CD4-positive, alpha-beta T cell treated with Interleukin-12 subunit alpha and Interleukin-12 subunit beta, for 1 hour (primary cell): ENCODE measurements around the gene NECAB2.

Source experiments
- DNase-seq: peaks from one replicate; pipeline ENCODE4 v3.0.0-alpha.2; 2020

Gene NECAB2

GRCh38 chr16:83994703-83995102 is 26.7 kb downstream of the NECAB2 start:
- DNase-seq = no peak

DNA sequence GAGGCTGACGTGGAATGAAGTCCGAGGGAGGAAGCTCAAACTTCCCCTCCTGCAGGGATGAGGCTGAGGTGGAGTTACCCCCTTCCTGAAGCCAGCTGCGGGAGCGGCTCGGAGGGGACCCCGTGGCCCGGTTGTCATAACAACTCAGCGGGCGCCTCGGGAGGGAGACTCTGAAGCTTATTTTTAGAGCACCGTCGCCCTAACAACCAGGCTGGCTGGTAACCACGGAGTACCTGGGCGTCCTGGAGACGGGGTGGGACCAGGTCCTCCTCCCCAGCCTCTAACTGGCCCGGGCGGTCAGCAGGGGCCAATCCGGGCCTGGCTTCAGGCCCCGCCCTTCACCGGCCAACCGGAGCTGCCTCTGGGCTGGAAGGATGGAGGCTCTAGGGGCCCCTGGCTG is 27.7 kb downstream of the NECAB2 start:
- DNase-seq = no peak

GRCh38 chr16:83996481-83997252 is 28.6 kb downstream of the NECAB2 start:
- DNase-seq = no peak

DNA sequence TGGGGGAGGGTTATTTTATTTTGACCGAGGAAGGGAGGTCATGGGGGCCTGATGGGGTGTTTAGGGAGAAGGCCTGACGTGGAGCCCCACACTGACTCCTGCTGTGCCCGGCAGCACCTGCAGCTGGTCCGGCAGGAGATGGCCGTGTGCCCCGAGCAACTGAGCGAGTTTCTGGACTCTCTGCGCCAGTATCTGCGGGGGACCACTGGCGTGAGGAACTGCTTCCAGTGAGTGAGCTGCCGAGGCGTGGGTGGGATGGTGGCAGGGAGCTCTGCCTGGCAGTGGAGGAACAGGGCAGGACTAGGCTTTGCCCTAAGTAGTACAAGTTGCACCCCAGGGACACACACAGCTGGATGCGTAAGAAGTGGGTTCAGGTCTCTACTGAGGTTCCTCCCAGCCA is 30.0 kb downstream of the NECAB2 start:
- no peak for DNase-seq

DNA sequence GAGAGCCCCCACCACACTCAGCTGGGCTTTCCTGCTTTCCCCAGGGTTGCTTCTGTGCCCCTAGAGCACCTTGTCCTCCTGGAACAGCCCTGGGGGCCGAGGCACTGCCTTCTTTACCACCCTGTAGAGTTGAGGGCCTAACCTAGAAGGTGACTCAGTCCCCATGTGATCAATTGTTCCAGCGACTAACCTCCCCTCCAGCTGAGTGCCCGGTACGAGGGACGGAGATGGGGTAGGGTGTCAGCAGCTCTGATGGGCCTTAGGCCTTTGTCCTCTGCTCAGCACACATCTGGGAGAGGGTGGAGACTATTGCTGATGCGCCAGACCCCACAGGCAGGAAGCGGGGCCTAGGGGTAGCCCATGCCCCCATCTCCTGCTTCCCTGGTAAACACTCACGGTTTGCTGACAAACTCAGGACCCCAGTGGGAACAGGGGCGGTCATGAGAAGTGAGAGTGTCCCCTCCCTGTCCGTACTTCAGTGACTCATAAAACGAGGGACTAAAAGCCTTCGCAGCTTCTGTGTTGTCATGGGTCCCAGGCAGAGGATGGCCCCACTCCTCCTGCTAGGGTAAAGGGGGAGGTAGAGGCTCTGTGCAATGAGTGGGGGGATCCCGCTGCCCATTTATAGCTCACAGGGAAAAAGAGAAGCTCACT is 33.1 kb downstream of the NECAB2 start:
- no peak for DNase-seq

DNA sequence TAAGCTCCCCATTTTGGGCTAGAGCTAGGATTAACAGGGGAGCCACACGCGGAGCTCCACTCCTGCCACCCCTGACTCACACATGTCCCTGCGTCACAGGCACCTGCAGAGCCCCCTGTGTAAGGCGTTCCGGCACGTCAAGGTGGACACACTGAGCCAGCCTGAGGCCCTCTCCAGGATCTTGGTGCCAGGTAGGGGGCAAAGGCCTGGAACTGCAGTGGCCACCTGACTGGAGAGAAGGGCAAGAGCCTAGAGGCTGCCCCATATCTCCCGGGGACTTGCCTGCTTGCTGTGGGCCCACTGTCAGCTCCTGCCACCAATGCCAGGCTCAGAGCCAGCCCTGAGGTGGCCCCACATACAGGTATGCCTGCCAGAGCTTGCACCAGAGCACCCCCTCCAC is 33.7 kb downstream of the NECAB2 start:
- no peak for DNase-seq

DNA sequence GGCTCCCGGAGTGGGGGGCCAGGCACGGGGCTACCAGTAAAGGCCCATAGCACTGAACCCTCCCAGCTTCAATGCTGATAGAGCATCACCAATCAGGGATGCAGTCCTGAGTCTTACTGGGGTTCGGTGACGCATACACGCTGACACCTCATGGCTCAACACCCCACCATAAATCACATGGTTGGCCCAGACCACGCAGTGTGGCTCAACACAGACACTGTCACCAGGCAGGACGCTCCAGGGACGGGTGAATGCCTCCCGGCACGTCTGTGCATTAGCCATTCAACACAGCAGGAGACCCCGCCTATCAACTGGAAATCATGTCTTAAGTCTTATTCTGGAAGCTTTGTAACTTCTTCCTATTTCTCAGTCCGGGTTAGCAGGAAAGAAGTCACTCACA is 35.0 kb downstream of the NECAB2 start:
- DNase-seq = no peak

DNA sequence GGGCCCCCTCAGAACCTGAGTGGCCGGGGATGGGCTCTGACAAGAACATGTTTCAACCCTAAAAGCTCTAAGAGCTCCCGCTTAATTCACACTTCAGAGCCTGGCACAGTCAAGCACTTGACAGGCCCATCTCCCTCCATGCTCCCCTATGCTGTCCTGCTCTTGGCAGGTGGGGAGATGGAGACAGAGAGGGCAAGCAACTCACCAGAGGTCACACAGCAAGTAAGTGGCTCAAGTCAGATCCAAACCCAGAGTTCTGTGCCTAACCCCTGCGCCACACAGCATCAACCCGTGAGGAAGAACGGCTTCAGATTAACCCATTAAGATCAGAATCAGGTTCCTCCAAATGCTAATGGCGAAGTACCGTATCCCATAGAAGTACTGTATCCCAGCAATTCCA is 36.4 kb downstream of the NECAB2 start:
- DNase-seq = no peak

- DNase-seq = no peak
Measured at GRCh38 chr16:84005391-84005790, 37.3 kb downstream of the NECAB2 start.

GRCh38 chr16:84007520-84007919 is 39.5 kb downstream of the NECAB2 start:
- no peak for DNase-seq

GRCh38 chr16:84007965-84008364 is 39.9 kb downstream of the NECAB2 start:
- DNase-seq = no peak

GRCh38 chr16:84009282-84009681 is 41.2 kb downstream of the NECAB2 start:
- DNase-seq = no peak

DNA sequence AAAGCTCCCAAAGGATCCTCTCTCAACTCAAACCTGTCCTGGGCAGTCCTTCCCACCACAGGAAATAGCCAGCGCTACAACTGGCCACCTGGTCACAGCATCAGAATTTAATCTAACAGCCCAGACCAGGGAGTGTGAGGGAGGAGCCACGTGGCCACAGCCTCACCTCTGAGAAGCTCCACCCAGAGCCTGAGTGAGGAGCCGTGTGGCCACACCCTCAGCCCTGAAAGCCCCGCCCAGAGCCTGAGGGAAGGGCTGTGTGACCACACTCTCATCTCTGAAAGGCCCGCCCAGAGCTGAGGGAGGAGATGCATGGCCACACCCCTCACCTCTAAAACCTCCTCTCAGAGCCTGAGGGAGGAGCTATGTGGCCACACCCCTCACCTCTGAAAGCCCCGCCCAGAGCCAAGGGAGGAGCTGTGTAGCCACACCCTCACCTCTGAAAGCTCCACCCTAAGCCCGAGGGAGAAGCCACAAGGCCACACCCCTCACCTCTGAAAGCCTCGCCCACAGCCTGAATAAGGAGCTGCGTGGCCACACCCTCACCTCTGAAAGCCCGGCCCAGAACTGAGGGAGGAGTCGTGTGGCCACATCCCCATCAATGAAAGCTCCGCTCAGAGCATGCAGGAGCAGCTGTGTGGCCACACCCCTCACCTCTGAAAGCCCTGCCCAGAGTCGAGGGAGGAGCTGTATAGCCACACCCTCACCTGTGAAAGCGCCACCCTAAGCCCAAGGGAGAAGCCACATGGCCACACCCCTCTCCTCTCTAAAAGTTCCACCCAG is 45.9 kb downstream of the NECAB2 start:
- DNase-seq = peak; percentile 34

DNA sequence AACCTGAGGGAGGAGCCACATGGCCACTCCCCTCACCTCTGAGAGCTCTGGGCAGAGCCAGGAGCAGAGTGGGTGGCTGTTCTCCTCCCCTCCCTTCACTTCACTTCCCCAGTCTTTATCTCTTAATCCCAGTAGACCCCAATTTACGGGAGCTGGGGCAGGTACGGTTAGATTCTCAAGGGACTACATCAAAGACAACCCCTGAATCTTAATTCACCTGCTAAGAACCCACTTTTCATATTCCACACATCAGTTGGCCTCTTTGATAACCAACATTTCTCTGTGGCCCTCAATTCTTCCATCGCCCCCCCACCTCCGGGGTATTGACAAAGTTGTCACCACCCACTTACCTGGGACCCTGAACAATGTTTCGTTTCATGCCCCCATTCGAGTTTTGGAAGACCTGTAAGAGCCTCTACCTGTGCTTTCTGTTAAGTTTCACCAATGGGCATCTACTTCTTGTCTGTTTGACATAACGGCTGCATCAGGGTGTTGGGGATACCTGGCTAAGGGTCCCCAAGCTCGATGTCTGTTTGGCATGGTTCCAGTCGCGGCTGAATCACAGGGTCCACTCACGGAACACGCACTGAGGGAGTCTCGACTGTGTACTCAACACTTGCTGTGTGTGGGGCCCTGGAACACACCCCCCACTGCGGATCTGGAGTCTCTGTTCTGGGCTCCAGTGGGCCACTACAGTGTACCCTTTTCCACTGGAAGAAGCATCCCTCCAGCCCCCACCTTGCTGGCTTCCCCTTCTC is 46.7 kb downstream of the NECAB2 start:
- no peak for DNase-seq

DNA sequence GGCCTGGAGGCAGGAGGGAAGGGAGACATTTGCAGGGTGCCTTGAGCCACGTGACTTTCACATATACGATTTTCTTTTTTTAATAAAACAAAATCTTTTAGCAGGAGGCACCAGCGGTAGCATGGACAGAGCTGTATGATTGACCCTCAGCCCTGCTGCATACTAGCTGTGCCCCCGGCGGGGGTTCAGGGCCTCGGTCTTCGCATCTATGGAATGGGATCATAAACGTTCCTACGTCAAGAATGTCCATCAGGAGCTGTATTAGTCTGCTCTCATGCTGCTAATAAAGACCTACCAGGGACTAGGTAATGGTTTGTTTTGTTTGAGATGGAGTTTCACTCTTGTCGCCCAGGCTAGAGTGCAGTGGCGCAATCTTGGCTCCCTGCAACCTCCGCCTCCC is 47.4 kb downstream of the NECAB2 start:
- no peak for DNase-seq

DNA sequence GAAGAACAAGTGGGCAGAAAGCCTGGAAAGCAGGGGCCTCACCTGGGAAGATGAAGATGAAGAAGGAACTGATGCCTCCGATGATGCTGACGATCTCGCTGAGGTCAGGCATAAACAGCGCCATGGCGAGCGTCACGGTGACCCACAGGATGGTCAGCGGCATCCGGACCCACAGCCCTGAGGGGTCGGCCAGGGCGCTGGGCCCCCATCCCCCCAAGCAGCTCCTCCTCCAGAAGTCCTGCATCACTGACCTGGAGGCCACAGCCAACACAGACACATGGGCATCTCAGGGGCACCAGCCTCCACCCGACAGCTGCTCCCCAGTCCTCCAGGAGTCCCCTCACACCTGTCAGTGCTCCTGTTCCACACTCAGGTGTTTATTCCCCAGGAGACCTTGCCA is 48.4 kb downstream of the NECAB2 start:
- no peak for DNase-seq

DNA sequence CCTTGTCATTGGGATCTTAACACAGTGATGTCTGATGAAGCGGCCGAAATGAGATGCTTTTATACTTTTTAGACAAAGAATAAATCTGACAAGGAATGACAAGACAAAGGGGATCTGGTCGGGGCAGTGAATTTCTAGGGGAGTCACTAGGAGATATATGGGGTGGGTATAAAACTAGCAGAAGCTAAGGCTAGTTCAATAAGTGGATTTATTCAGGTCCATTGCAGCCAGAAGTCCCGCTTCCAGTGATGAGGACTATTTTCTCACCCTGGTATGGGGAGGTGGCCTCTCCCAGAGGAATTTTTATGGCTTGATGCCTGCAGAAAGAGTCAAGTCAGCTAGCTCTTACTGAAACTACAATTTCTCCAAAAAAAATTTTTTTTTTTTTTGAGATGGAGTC is 50.7 kb downstream of the NECAB2 start:
- DNase-seq = no peak

GRCh38 chr16:84020353-84020752 is 52.3 kb downstream of the NECAB2 start:
- DNase-seq = no peak

DNA sequence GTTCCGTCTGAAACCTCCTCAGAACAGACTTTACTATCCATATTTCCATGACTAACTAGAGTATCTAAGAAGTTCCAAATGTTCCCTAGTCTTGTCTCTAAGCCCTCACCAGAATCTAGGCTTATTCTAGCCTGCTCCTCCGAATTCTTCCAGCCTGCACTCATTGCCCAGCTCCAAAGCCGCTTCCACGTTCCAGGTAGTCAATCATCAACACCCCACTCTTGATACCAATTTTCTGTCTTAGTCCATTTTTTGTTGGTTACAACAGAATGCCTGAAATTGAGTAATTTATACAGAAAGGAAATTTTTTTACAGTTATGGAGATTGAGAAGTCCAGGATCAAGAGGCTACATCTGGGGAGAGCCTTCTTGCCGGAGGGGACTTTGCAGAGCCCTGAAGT is 53.4 kb downstream of the NECAB2 start:
- no peak for DNase-seq

GRCh38 chr16:84022644-84023043 is 54.6 kb downstream of the NECAB2 start:
- no peak for DNase-seq

GRCh38 chr16:84024854-84025253 is 56.8 kb downstream of the NECAB2 start:
- DNase-seq = no peak

DNA sequence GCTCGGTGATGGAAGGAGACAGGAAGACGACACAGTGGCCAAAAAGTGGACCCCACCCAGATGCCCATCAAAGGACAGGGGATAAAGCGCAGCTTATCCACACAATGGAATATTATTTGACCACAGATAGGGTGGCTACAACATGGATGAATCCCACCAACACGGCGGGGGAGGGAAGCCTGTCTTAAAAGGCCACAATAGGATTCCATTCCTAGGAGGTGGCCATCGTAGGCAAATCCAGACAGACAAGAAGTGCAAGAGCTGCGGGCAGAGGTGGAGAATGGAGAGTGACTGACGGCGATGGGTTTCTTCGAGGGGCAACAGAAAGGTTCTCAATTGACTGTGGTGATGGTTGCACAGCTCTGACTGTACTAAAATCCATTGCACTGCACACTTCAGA is 58.6 kb downstream of the NECAB2 start:
- DNase-seq = no peak

- no peak for DNase-seq
Measured at GRCh38 chr16:84027625-84028024, 59.6 kb downstream of the NECAB2 start.
